22Rv1 (cell line): ENCODE measurements around the gene HIVEP3.

Experiments used
- H3K27ac ChIP-seq: fragments of 450-650 bp; 2 replicates; pipeline ENCODE4 v1.5.1; 2017
- CTCF ChIP-seq: fragments of 450-650 bp; IDR thresholded peaks from 2 replicates; pipeline ENCODE4 v1.5.1; 2017; ENCODE audit warnings: mild to moderate bottlenecking
- ZFX ChIP-seq: fragments of 450-650 bp; IDR thresholded peaks from 2 replicates; pipeline ENCODE4 v1.6.1; 2017; ENCODE audit warnings: antibody characterized with exemption, borderline replicate concordance

HIVEP3 gene

GRCh38 chr1:41534181-41535076, 384.3 kb downstream of the HIVEP3 start:
- H3K27ac ChIP-seq: no peak overlapping the region
- TF ChIP-seq ZFX (no peak), CTCF (no peak)

- TF ChIP-seq CTCF: no peak
- TF ChIP-seq ZFX: no peak
- H3K27ac ChIP-seq: no peak overlapping the region
Measured at GRCh38 chr1:41533731-41534080, 385.0 kb downstream of the HIVEP3 start.

DNA sequence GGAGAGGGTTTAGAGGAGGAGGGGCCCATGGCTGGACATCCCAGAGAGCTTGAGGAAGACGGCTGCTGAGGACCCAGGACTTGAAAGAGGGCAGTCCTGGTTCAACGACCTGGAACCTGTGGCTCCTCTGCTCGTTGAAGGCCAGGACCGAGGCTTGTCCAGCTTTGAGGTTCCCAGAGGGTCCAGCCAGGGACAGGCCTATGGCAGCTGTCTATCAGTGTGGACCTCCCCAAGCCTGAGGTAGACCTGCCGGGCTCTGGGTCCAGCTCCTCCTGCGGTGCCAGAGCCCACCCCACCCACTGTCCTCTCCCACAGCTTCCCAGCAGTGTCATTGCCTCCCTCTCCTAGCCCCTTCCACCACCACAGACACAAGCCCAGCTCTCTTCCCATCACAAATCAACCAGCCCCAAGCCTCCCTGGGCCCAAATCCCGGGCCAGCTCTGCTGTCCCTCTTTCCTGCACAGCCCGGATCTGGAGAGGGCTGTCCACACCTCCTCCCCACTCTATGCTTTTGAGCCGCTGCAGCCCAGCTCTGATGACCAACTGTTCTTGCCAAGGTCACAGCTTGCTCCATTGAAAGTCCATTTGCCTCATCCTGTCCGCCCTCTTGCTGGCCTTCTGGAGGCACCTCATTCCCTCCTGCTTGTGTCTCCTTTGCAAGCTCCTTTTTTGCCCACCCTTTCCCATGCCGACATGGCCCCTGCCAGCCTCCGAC, 385.5 kb downstream of the HIVEP3 start:
- TF ChIP-seq CTCF (no peak), ZFX (no peak)
- H3K27ac ChIP-seq: no peak overlapping the region

GRCh38 chr1:41532206-41532975, 386.3 kb downstream of the HIVEP3 start:
- TF ChIP-seq CTCF (no peak), ZFX (no peak)
- H3K27ac ChIP-seq: no peak overlapping the region

GRCh38 chr1:41530411-41530810, 388.3 kb downstream of the HIVEP3 start:
- H3K27ac ChIP-seq: no peak overlapping the region
- 0 out of 2 replicates have a peak, but pooled peaks have one; percentile 27 for TF ChIP-seq CTCF
- TF ChIP-seq ZFX: no peak

GRCh38 chr1:41529621-41530395, 388.9 kb downstream of the HIVEP3 start:
- TF ChIP-seq CTCF: peak; percentile 74
- TF ChIP-seq ZFX: no peak
- H3K27ac ChIP-seq: no peak overlapping the region
